Prostate gland (tissue), 2 donors: Measurements from ENCODE around the gene ADRA2B.
"Not testable (repeated sequence)": the region's sequence is repeated elsewhere in the genome, so short reads cannot be mapped to it uniquely, and the experiment has no call there.

Experiments
- CTCF ChIP-seq, 4 experiments: fragments of 200-600 bp in 2 of 4; fragments of 450-650 bp in 2 of 4; sonication (generic) in 2 of 4; IDR thresholded peaks; 1 replicate in 3 of 4; 2 replicates in 1 of 4; pipeline ENCODE4 v1.5.1; 2016 to 2019; ENCODE audit warnings: antibody characterized with exemption in 4 of 4, mild to moderate bottlenecking in 2 of 4, moderate library complexity in 2 of 4
- POLR2A ChIP-seq: fragments of 450-650 bp; IDR thresholded peaks from one replicate; pipeline ENCODE4 v1.6.1; 2016; ENCODE audit warnings: antibody characterized with exemption, mild to moderate bottlenecking
- POLR2AphosphoS5 ChIP-seq: sonication (generic); formaldehyde crosslinking; IDR thresholded peaks from one replicate; pipeline ENCODE4 v1.6.1; 2017; ENCODE audit warnings: antibody characterized with exemption

- TF ChIP-seq CTCF (IDR thresholded peaks at IDR 0.05); POLR2A; POLR2AphosphoS5: not testable (repeated sequence)
Observed at GRCh38 chr2:96067902-96068581, 48.3 kb downstream of the ADRA2B start.
